ENCODE results near the gene ATF1.
A peak's percentile ranks its signal among the peaks of the same experiment; 100 is the strongest.
"Not testable (repeated sequence)": the region's sequence is repeated elsewhere in the genome, so short reads cannot be mapped to it uniquely, and the experiment has no call there.

Gene ATF1

GRCh38 chr12:50753232-50753769 lies 10.6 kb upstream of the ATF1 start:
- no peak for DNase-seq

- DNase-seq: no peak
Observed at GRCh38 chr12:50764286-50765094, 589 bp downstream of the ATF1 start.

- peak in 1 of 2 experiments; percentile 41 for DNase-seq
Observed at GRCh38 chr12:50765095-50765911, 1.4 kb downstream of the ATF1 start.

- DNase-seq: no peak
Observed at GRCh38 chr12:50768391-50768790, 4.5 kb downstream of the ATF1 start.

GRCh38 chr12:50768813-50769212 lies 4.9 kb downstream of the ATF1 start:
- DNase-seq: not testable (repeated sequence)

GRCh38 chr12:50771409-50771808 lies 7.5 kb downstream of the ATF1 start:
- no peak for DNase-seq

GRCh38 chr12:50772470-50772869 lies 8.6 kb downstream of the ATF1 start:
- no peak for DNase-seq

- DNase-seq: no peak
Observed at GRCh38 chr12:50772877-50773276, 9.0 kb downstream of the ATF1 start.

- no peak for DNase-seq
Observed at GRCh38 chr12:50775251-50775650, 11.3 kb downstream of the ATF1 start.

- DNase-seq: no peak
Observed at GRCh38 chr12:50776749-50777728, 13.1 kb downstream of the ATF1 start.

- no peak for DNase-seq
Observed at GRCh38 chr12:50778663-50779590, 15.0 kb downstream of the ATF1 start.

- DNase-seq: no peak
Observed at GRCh38 chr12:50780013-50780412, 16.1 kb downstream of the ATF1 start.

- DNase-seq: no peak
Observed at GRCh38 chr12:50784501-50784900, 20.6 kb downstream of the ATF1 start.

- DNase-seq: no peak
Observed at GRCh38 chr12:50785406-50786001, 21.6 kb downstream of the ATF1 start.

GRCh38 chr12:50786498-50787231 lies 22.8 kb downstream of the ATF1 start:
- DNase-seq: no peak

GRCh38 chr12:50787618-50788017 lies 23.7 kb downstream of the ATF1 start:
- no peak for DNase-seq

- no peak for DNase-seq
Observed at GRCh38 chr12:50788561-50788960, 24.7 kb downstream of the ATF1 start.

- no peak for DNase-seq
Observed at GRCh38 chr12:50790081-50790480, 26.2 kb downstream of the ATF1 start.

- DNase-seq: no peak
Observed at GRCh38 chr12:50799908-50800307, 36.0 kb downstream of the ATF1 start.

GRCh38 chr12:50803230-50803875 lies 39.5 kb downstream of the ATF1 start:
- no peak for DNase-seq

Measured in cerebellar nuclear complex (tissue), 1 donor.